PC-9 (cell line): Measurements from ENCODE around the gene CD6. TPM values are rescaled to one million over a fixed set of nuclear protein-coding genes. Genes with fewer than 3 reads are reported as not detected.

ENCODE experiments used
- BruUV-seq: library from RNA; stranded (reverse); fragments of 400-500 nt; replicated peaks from 2 replicates; lab custom pipeline; 2021; lab: Mats Ljungman, UMichigan
- CTCF ChIA-PET: fragments of 300-600 bp; sonication (Branson Sonifier 250); formaldehyde crosslinking; loops from one replicate; lab custom pipeline; 2022; ENCODE audit warnings: antibody characterized with exemption; lab: Charles Lee
- POLR2A ChIA-PET: fragments of 300-600 bp; sonication (Branson Sonifier 250); formaldehyde crosslinking; loops from one replicate; lab custom pipeline; 2022; ENCODE audit warnings: antibody characterized with exemption; ENCODE audit not compliant: unreplicated experiment; lab: Charles Lee
- DNase-seq, 2 experiments: peaks; one replicate each; pipeline versions ENCODE4 v3.0.0 to v3.0.0-alpha.2; 2015 to 2022; ENCODE audit warnings: mixed read lengths in 1 of 2
- H2AFZ ChIP-seq: fragments of 200-600 bp; sonication (generic); 2 replicates; pipeline ENCODE4 v1.8.1; 2017; ENCODE audit warnings: antibody characterized with exemption
- H3F3A ChIP-seq: fragments of 200-600 bp; sonication (generic); 2 replicates; pipeline ENCODE4 v1.8.1; 2017; ENCODE audit warnings: antibody characterized with exemption, mild to moderate bottlenecking, low read depth; ENCODE audit not compliant: insufficient read depth
- H3K27ac ChIP-seq: fragments of 200-600 bp; sonication (generic); 2 replicates; pipeline ENCODE4 v1.6.1; 2016; ENCODE audit warnings: mixed run types
- H3K27me3 ChIP-seq: fragments of 200-600 bp; sonication (generic); 2 replicates; pipeline ENCODE4 v1.6.1; 2016; ENCODE audit warnings: low read depth, mixed run types; ENCODE audit not compliant: insufficient read depth
- H3K36me3 ChIP-seq: fragments of 200-600 bp; sonication (generic); 2 replicates; pipeline ENCODE4 v1.6.1; 2016; ENCODE audit warnings: low read depth, mixed run types
- H3K4me1 ChIP-seq: fragments of 200-600 bp; sonication (generic); replicated peaks from 2 replicates; pipeline ENCODE4 v1.6.1; 2016; ENCODE audit warnings: mixed run types; ENCODE audit not compliant: insufficient read depth
- H3K4me2 ChIP-seq: fragments of 200-600 bp; sonication (generic); 2 replicates; pipeline ENCODE4 v1.6.1; 2017; ENCODE audit warnings: mixed run types
- H3K4me3 ChIP-seq: fragments of 200-600 bp; sonication (generic); 2 replicates; pipeline ENCODE4 v1.6.1; 2016; ENCODE audit warnings: mixed run types
- H3K79me2 ChIP-seq: fragments of 200-600 bp; sonication (generic); 2 replicates; pipeline ENCODE4 v1.6.1; 2017; ENCODE audit warnings: low read depth, mixed run types
- H3K9me2 ChIP-seq: fragments of 200-600 bp; sonication (generic); 2 replicates; pipeline ENCODE4 v1.8.1; 2017; ENCODE audit warnings: mild to moderate bottlenecking; ENCODE audit not compliant: insufficient read depth
- H3K9me3 ChIP-seq: fragments of 200-600 bp; sonication (generic); 2 replicates; pipeline ENCODE4 v1.8.1; 2016; ENCODE audit warnings: low read depth; ENCODE audit not compliant: insufficient read depth
- H4K20me1 ChIP-seq: fragments of 200-600 bp; sonication (generic); 2 replicates; pipeline ENCODE4 v1.8.1; 2017; ENCODE audit not compliant: insufficient read depth
- EZH2 ChIP-seq: fragments of 200-600 bp; sonication (generic); IDR thresholded peaks from 2 replicates; pipeline ENCODE4 v1.8.0; 2017; ENCODE audit warnings: antibody characterized with exemption, low read depth
- intact Hi-C: fragments of 100-400 bp; cut with micrococcal nuclease; formaldehyde crosslinking; loops from one replicate; pipeline ENCODE4 v1.10.0; 2022; ENCODE audit not compliant: unreplicated experiment
- total RNA-seq: library from RNA; stranded (reverse); gene quantifications from 2 replicates; pipeline ENCODE4 v1.2.3, GENCODE V29; 2021
- TF ChIP-seq, protein P1 (sequence below): fragments of 200-600 bp; sonication (generic); conservative IDR thresholded peaks from 2 replicates; pipeline ENCODE4 v1.6.1; 2017; ENCODE audit warnings: mixed run types, antibody characterized with exemption, mild to moderate bottlenecking, moderate library complexity

CD6 gene
- total RNA-seq, 1 experiment from 2014 or later, result 0.74 TPM

GRCh38 chr11:60934790-60935605 lies 36.5 kb upstream of the CD6 start:
- Histone ChIP-seq H3K9me2 (no peaks in the 10 kb centered on the region), H3K27me3 (no peaks in the 10 kb centered on the region), H3K4me2 (no peak overlapping the region), H3F3A (0 out of 2 replicates have a peak, but pooled peaks cover 2% of the 10 kb centered on the region), H3K36me3 (no peaks in the 10 kb centered on the region), H2AFZ (no peak overlapping the region), H3K79me2 (no peaks in the 10 kb centered on the region), H4K20me1 (no peaks in the 10 kb centered on the region), H3K27ac (no peak overlapping the region), H3K4me1 (no peaks in the 10 kb centered on the region), H3K9me3 (no peaks in the 10 kb centered on the region), H3K4me3 (no peak overlapping the region)
- BruUV-seq, result no TSS peak
- intact Hi-C loops, result no loop called here
- TF ChIP-seq, protein P1, sequence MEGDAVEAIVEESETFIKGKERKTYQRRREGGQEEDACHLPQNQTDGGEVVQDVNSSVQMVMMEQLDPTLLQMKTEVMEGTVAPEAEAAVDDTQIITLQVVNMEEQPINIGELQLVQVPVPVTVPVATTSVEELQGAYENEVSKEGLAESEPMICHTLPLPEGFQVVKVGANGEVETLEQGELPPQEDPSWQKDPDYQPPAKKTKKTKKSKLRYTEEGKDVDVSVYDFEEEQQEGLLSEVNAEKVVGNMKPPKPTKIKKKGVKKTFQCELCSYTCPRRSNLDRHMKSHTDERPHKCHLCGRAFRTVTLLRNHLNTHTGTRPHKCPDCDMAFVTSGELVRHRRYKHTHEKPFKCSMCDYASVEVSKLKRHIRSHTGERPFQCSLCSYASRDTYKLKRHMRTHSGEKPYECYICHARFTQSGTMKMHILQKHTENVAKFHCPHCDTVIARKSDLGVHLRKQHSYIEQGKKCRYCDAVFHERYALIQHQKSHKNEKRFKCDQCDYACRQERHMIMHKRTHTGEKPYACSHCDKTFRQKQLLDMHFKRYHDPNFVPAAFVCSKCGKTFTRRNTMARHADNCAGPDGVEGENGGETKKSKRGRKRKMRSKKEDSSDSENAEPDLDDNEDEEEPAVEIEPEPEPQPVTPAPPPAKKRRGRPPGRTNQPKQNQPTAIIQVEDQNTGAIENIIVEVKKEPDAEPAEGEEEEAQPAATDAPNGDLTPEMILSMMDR, result no peak
- no peak for TF ChIP-seq EZH2
- POLR2A ChIA-PET, result no interaction called here
- DNase-seq, result peak in 1 of 2 experiments; percentile 30
- CTCF ChIA-PET, result no interaction called here

DNA sequence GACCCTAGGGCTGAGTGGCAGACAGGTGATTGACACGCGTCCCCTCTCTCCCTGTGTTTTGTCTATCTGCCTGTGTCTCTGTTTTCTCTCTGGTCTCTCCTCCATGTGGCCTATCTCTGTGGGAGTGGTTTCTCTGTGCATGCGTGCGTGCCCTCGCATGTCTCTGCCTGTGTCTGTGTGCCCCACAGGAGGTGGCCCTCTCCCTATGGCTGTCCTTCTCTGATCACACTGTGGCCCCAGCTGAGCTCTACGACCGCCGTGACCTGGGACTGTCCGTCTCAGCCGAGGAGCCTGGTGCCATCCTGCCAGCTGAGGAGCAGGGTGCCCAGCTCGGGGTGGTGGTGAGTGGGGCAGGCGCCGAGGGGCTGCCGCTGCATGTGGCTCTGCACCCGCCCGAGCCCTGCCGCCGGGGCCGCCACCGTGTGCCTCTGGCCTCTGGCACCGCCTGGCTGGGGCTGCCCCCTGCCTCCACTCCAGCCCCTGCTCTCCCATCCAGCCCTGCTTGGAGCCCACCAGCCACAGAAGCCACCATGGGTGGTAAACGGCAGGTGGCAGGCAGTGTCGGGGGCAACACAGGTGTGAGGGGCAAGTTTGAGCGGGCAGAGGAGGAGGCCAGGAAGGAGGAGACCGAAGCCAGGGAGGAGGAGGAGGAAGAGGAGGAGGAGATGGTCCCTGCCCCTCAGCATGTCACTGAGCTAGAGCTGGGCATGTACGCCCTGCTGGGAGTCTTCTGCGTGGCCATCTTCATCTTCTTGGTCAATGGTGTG lies 35.6 kb upstream of the CD6 start:
- Histone ChIP-seq H3K9me3 (no peaks in the 10 kb centered on the region), H2AFZ (no peak overlapping the region), H3F3A (0 out of 2 replicates have a peak, but pooled peaks cover 4% of the 10 kb centered on the region), H3K79me2 (no peaks in the 10 kb centered on the region), H3K27me3 (no peaks in the 10 kb centered on the region), H3K4me1 (no peaks in the 10 kb centered on the region), H4K20me1 (no peaks in the 10 kb centered on the region), H3K27ac (no peak overlapping the region), H3K4me3 (no peak overlapping the region), H3K9me2 (no peaks in the 10 kb centered on the region), H3K4me2 (no peak overlapping the region), H3K36me3 (no peaks in the 10 kb centered on the region)
- intact Hi-C loops, result no loop called here
- ChIA-PET POLR2A (interaction anchor here (0.6 kb wide), 1 partner anchor 28 kb away, joined by 3 read pairs; no protein-coding TSS in a partner anchor), CTCF (no interaction called here)
- BruUV-seq, result no TSS peak
- DNase-seq, result peak in 1 of 2 experiments; percentile 10
- TF ChIP-seq, protein P1, result no peak
- TF ChIP-seq EZH2, result no peak

- intact Hi-C loops, result no loop called here
- H2AFZ ChIP-seq, result no peak overlapping the region
- H3K79me2 ChIP-seq, result no peaks in the 10 kb centered on the region
- no peaks in the 10 kb centered on the region for H3K27me3 ChIP-seq
- no TSS peak for BruUV-seq
- peaks cover 4% of the 10 kb centered on the region for H3K4me1 ChIP-seq
- POLR2A ChIA-PET, result interaction anchor here (0.6 kb wide), 1 partner anchor 29 kb away, joined by 3 read pairs; no protein-coding TSS in a partner anchor
- TF ChIP-seq, protein P1, result no peak
- TF ChIP-seq EZH2, result no peak
- no peak overlapping the region for H3K4me2 ChIP-seq
- 0 out of 2 replicates have a peak, but pooled peaks cover 4% of the 10 kb centered on the region for H3F3A ChIP-seq
- H4K20me1 ChIP-seq, result no peaks in the 10 kb centered on the region
- no peaks in the 10 kb centered on the region for H3K9me3 ChIP-seq
- no peaks in the 10 kb centered on the region for H3K9me2 ChIP-seq
- no peaks in the 10 kb centered on the region for H3K36me3 ChIP-seq
- DNase-seq, result peak in 1 of 2 experiments; percentile 17
- CTCF ChIA-PET, result no interaction called here
- H3K27ac ChIP-seq, result no peak overlapping the region
- no peak overlapping the region for H3K4me3 ChIP-seq
These were observed 34.9 kb upstream of the CD6 start for GRCh38 chr11:60936467-60937143.
